GM11168 (cell line): ENCODE data around the gene SLC10A4.

Source experiments
- in situ Hi-C: fragments of 300-500 bp; cut with MboI; formaldehyde crosslinking; loops from one replicate; pipeline ENCODE4 v1.12.0; 2022; ENCODE audit warnings: low sequenced_read_pairs; ENCODE audit not compliant: unreplicated experiment

The SLC10A4 gene

DNA sequence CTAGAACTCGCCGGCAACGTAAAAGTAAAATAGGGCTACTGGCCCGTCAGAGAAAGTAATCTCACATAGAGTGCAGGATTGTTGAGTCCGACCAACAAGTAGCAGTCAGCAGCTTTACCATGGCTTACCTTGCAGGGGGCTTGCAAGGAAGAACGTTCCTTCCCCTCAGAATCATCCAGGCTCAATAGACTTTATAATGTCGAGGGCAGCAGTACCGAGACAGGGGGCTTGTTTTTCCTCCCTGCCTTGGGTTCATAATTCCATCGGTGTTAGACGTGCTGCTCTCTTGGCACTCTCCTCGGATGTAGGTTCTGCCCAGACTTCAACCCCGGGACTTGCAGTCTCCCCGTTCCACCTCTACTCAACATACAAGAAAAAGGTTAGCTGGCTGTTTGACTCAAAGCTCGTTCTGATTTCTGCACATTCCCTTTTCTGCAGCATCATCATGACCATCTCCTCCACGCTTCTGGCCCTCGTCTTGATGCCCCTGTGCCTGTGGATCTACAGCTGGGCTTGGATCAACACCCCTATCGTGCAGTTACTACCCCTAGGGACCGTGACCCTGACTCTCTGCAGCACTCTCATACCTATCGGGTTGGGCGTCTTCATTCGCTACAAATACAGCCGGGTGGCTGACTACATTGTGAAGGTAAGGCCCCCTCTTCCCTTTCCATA lies 1.5 kb downstream of the SLC10A4 start:
- in situ Hi-C loops = no loop called here

DNA sequence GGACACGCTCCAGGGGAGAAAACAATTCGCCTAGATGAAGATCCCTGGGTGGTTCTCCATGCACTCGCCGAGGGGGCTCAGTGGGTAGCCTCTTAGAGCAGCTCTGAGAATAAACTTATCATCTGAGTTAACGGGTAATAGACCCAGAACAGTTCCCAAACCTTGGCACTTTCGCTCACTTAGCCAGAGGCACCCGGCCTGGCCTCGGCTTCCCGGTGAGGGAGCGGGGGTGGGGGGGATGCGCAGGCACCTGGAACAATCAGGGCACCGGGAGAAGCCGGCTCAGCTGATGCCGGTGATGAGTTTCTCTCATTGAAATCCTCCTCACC lies 6.5 kb downstream of the SLC10A4 start:
- in situ Hi-C loops = no loop called here

DNA sequence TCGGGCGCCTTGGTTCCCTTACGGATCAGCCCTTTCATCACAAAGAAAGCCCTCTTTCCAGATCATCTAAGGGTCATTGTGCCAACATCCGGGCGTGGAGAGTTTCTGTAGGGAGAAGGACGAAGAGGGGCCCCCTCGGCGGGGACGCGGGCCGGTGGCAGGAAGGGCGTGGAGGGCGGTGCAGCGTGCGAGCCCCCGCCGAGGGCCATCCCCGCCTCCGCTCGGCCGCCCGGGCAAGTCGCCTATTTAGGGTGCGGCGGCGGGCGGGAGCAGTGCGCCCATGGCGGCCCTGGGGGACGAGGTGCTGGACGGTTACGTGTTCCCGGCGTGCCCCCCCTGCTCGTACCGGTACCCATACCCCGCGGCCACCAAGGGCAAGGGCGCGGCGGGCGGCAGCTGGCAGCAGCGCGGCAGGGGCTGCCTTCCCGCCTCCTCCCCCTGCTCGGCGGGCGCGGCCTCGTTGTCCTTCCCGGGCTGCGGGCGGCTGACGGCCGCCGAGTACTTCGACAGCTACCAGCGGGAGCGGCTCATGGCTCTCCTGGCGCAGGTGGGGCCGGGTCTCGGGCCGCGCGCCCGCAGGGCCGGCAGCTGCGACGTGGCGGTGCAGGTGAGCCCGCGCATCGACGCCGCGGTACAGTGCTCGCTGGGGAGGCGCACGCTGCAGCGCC lies 7.0 kb downstream of the SLC10A4 start, which contains the start of gene ZAR1:
Gene ZAR1, plus strand, starts transcription at position 241 of the 668 bp plus-strand sequence. Its CDS starts 40 bp downstream, at position 281.
- in situ Hi-C loops = no loop called here

DNA sequence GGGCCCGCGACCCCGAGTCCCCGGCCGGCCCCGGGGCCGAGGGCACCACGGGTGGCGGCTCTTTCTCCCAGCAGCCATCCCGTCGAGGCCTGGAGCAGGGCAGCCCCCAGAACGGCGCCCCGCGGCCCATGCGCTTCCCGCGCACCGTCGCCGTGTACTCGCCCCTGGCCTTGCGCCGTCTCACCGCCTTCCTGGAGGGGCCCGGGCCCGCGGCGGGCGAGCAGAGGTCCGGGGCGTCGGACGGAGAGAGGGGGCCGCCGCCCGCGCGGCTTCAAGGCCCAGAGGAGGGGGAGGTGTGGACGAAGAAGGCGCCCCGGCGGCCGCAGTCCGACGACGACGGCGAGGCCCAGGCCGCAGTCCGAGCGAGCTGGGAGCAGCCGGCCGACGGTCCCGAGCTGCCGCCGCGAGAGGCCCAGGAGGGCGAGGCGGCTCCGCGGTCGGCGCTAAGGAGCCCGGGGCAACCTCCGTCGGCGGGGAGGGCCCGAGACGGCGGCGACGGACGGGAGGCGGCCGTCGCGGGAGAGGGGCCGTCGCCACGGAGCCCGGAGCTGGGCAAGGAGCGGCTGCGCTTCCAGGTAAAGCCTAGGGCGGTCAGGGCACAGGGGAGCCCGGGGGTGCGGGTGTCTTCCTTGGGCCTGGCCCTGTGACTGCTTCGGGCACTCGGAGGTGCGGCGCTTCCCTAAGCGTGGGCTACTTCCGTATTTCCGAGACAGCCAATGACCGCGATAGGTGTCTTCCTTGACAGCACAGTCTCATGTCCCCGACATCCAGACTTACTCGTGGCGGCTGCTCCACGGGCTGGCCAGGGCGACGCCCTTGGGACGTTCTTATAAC lies 7.8 kb downstream of the SLC10A4 start:
- in situ Hi-C loops = no loop called here

DNA sequence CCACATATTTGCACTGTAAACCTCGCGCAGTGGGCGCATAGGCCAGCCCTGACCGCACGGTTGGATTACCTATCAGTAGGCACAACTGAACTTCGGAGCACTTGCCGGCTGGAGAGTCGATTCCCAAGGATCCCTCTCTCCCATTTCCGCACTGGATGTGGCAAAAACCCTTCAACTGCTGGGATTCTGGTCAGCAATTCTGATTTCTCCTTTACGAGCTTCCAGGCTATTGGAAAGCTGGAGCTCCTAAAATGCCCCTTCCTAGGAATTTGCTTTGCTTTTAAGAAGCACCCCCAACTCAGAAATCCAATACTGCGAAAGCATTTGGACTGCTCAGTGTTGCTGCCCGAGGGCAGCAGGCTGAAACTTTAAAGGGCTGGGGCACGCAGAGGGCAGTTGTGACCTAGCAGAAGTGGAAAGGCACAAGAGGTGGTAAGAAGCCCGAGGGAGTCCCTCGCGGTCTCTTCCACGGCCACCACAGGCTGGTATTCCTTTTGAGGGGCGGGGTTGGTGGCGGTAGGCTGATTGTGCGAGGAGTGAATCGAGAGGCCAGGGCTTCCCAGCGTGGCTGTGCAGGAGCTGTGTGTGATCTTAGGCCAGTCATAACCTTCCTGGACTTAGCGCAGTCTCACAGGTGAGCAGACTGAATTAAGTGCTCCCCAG lies 8.5 kb downstream of the SLC10A4 start:
- in situ Hi-C loops = no loop called here

DNA sequence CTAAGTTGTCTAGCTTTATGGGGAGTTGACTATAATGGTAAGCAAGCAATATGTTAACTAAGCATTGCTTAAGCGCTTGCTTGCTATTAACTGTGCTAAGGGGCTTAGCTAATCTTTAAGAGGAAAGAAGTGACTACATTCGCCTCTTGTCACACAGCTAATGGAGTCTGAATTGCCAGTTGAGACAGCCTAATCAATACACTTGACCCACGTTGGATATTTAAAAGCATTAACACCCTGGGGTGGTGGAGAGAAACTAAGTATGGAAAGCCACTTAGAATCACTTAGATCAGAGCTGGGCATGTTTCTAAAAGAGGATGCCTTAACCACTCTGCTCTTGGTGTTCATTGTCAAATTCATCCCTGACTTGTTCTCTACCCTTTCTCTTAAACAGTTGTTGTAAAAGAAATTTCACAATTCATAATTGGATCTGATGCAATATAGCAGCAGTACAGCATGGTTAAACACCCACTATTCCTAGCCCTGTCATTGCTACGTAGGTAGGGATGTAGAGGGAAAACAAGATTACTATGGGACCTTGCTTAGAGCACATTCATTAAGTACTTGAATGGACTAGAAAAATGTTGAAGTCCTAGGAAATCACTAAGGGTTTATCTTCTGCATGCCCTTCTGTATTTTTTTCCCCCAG lies 10.4 kb downstream of the SLC10A4 start:
- in situ Hi-C loops = no loop called here

DNA sequence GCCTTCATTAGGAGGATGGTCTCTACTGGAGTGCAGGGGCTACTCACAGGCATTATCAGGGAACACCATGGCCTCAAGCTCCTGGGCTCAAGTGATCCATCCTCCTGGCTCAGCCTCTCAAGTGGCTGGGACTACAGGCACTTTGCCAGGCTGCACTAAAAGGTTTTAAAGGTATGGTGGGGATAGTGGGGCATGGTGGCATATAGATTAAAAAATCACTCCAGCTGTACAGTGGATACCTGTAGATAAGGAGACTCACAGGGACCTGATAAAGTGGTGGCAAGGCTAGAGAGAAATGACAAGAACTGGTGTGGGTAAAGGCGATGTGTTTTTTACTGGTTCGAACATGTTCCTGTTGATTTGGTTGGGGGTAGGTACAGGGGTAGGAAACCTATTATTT lies 12.8 kb downstream of the SLC10A4 start:
- in situ Hi-C loops = no loop called here

DNA sequence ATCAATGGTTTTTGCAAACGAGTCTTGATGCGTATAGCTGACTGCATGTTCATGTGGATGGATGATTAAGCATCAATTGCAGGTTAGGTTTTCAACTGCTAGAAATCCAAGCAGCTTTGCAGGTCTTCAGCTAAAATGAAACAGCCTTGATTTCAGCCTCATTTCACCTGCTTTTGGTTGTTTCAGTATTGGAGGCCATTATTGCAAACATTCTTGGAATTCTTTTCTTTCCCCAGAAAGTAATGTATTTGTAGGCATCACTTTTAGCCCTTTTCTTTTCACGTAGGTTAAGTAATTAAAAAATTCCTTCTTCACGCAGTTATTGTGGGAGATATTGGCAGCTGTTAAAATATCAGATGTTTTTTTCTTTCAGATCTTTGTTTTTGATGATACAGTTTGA lies 15.8 kb downstream of the SLC10A4 start:
- in situ Hi-C loops = no loop called here

DNA sequence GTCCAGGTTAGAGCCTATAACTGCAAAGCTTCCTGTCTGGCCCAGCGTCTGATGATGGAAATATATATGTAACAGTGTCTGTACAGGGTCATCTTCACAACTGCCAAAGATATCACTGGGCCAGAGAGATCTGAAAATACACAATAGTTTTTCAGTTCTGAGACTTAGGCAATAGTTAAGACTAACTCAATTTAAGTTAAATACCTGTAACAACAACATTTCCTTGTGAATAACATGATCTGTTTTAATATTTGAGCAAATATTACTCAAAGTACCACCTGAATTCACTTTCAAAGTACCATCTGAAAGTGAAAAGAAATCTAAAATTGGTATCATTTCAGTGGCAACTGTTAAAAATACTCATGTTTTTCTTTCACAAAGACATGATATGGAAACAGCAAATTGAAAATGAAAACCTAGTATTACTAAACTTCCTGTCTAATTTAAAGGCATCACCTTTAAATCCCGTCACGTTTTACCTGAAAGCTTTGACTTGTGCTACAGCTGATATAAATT lies 16.5 kb downstream of the SLC10A4 start:
- in situ Hi-C loops = no loop called here

DNA sequence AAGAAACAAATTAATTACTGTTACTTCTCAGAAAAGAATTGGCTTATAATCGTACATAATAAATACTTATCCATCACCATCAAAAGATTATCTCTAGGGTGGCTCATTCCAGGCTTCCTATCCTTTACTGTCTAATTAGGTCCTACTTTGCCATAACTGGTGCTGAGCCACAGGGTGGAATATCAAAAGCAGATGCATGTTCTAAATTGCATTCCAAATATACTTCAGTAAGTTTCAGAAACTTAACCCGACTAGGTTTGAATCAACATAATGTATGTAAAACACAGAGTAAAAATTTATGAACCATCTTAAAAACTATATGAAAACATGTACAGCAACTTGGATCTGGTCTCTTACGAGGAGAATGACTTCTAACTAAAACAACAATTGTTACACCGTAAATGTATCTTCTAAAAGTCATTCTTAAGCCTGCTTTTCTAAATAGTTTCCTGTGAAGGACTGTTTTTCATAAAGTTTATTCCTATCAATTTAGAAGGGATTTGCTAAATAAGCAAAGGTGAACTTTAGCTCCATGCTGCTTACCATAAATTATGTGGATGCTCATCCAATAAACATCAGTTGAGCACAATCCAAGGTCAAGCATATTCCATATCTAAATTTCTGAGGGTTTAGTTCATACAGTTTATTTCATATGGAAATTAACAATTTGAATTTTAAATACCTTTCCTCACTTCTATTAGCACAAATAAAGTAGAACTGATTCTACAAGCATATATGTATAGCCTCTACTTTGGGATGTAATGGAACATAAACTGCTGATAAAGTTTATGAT lies 20.3 kb downstream of the SLC10A4 start:
- in situ Hi-C loops = no loop called here

DNA sequence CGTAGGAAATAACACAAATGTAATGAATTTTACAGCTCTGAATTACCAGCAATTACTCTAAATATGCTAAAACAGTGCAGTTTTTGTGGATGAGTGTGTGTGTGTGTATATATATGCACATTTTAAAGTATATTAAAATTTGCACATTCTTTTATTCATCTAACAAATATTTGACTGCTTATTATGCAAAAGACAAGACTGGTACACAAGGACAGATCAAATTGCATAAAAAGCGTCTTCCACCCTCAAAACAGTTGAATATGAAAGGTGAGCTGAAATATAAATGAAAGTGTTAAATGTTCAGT lies 20.8 kb downstream of the SLC10A4 start:
- in situ Hi-C loops = no loop called here

DNA sequence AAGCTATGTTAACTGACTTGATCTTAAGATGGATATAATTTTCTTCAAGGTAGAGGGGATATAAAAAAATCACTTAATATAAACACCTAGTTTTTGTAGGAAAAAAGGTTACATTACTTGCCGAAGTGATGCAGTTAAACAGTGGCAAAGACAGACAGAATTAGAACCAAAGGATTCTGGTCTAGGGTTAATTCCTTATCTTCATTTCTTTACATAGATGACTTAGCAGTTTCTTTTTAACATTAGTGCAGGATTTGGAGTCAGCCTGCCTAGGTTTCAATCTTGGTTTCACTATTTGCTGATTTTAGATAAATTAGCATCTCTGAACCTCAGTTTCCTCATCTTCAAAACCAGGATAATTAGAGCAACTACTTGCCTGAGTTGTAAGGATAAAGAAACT lies 21.2 kb downstream of the SLC10A4 start:
- in situ Hi-C loops = no loop called here

DNA sequence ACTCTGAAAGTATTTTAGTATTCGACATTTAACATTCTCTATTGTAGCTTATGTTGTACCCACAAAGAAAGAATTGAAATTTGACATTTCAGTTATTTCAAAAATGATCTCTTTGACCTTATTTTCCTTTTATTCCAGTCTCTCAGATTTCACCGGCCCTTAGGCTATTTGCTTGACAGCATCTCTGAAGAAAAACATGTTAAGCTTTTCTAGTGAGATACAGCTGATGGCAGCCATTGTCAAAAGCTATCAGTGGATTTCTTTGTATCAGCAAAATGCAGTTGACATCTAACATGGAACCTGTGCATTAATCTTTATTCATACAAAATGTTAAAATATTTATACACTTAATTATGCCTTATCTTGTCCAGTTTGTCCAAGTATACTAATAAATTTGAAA lies 23.6 kb downstream of the SLC10A4 start:
- in situ Hi-C loops = no loop called here

DNA sequence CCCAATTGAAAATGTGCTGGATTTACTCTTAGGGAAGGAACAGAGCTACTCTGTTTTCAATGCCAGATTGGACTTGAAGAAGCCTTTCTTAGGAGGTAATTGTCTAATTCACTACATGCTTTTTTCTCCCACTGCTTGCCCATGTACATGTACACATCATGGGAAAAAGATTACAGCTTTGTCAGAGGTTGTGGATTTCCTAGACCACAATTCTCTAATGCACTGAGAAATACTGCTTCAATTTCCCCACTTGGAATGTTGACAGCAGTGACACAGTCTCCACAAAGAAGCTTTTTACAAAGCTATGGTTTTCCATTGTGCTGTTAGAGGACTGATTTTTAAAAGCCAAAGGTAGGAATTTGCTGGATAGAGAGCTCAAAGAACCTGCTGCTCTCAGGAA lies 26.4 kb downstream of the SLC10A4 start:
- in situ Hi-C loops = no loop called here

DNA sequence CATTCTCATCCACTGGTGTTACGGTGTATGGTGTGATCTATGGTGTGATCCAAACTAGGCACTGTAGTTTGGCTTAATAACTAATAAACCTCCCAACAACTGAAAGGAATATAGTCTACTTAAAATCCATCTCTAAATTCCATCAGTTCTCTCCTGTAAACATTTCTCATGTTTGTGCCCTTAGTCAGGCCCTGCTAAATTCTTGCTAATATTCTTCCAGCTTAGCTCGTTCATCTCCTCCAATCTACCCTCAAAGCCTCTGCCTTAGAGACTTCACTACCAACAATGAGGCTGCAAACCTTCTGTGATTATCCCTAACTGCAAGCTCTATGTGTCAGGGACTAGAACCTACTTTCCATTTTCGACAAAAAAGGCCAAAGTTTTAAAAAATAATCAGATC lies 35.0 kb downstream of the SLC10A4 start:
- in situ Hi-C loops = no loop called here

DNA sequence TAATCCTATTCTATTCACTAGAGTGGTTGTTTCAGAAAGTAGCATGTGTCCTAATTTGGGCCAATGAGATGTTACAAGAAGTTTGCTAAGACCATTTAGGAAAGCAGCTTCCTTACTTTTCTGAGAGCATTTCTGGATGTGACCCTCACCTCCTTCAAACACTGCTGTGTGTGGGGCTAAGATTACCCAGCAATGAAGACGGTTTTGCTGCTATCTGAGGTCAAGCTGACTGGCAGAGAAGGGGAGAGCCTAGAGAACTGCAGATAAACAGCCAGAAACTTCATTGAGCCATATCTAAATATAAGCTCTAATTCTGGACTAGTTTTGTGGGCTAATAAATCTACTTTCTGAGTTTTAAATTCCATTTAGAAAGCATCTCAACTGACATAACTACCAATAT lies 43.3 kb downstream of the SLC10A4 start:
- in situ Hi-C loops = no loop called here

DNA sequence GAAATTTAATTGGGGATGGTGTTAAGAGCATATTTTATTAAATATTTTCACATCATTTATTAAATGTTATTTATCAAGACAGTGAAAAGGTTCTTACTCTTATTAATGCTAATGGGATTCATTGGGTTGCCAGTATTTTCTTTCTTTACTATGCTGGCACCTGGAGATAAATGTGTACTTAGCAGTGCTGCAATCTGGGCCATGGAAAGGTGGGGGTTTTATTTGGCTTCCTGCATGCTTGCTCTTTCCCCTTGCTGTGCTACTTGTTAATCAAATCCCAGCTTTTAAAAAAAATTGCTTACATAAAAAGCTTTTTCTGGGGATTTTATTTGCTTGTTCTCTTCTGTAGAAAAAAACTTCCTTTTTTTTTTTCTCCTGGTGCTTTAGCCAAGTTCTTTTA lies 55.2 kb downstream of the SLC10A4 start:
- in situ Hi-C loops = no loop called here
